Endothelial cell of umbilical vein (primary cell): ENCODE measurements around the gene CYP2A6. TPM values are rescaled to one million over a fixed set of nuclear protein-coding genes. Genes with fewer than 3 reads are reported as not detected.
"Not testable (repeated sequence)": the region's sequence is repeated elsewhere in the genome, so short reads cannot be mapped to it uniquely, and the experiment has no call there.

Experiments
- BruUV-seq: library from RNA; stranded (reverse); fragments of 400-500 nt; replicated peaks from 2 replicates; lab custom pipeline; 2021; lab: Mats Ljungman, UMichigan
- CTCF ChIA-PET: fragments of 300-600, 350-600 bp; sonication (Branson Sonifier 250); formaldehyde crosslinking; loops from one replicate; lab custom pipeline; 2021; ENCODE audit warnings: antibody characterized with exemption, inconsistent platforms; lab: Charles Lee
- POLR2A ChIA-PET: fragments of 300-600, 350-600 bp; sonication (Branson Sonifier 250); formaldehyde crosslinking; loops from one replicate; lab custom pipeline; 2021; ENCODE audit warnings: antibody characterized with exemption, inconsistent platforms; lab: Charles Lee
- DNase-seq: peaks from one replicate; pipeline ENCODE4 v3.0.0-alpha.2; 2011; ENCODE audit warnings: low read depth, low spot score
- FAIRE-seq: peaks from 2 replicates; lab custom pipeline; 2011; peaks lifted over from hg19 to GRCh38; lab: Jason Lieb, UNC
- H2AFZ ChIP-seq: 2 replicates; pipeline ENCODE4 v1.6.0; 2012; ENCODE audit warnings: low read depth, low read length, control low read depth, inconsistent platforms
- H3K27ac ChIP-seq: 2 replicates; pipeline ENCODE4 v1.5.1; 2011; ENCODE audit warnings: low read depth, mild to moderate bottlenecking, control low read depth, low read length, moderate library complexity; ENCODE audit not compliant: insufficient read depth
- H3K27me3 ChIP-seq, 2 experiments: 2 replicates each; pipeline versions ENCODE4 v1.6.0 to v1.6.1; 2011; ENCODE audit warnings: low read length in 2 of 2, mixed read lengths in 1 of 2; ENCODE audit not compliant: control insufficient read depth in 2 of 2, insufficient read depth in 2 of 2
- H3K36me3 ChIP-seq, 2 experiments: 2 replicates in 1 of 2; 3 replicates in 1 of 2; pipeline ENCODE4 v1.5.1; 2011; ENCODE audit warnings: low read length in 2 of 2, mild to moderate bottlenecking in 1 of 2, moderate library complexity in 1 of 2; ENCODE audit not compliant: control insufficient read depth in 2 of 2, insufficient read depth in 2 of 2; ENCODE audit errors: extremely low read depth in 1 of 2
- H3K4me1 ChIP-seq: 3 replicates; pipeline ENCODE4 v1.5.1; 2011; ENCODE audit warnings: mild to moderate bottlenecking, low read length; ENCODE audit not compliant: control insufficient read depth, insufficient read depth; ENCODE audit errors: extremely low read depth
- H3K4me2 ChIP-seq: 2 replicates; pipeline ENCODE4 v1.6.1; 2011; ENCODE audit warnings: low read length, control low read depth, mixed read lengths; ENCODE audit not compliant: insufficient read depth
- H3K4me3 ChIP-seq, 3 experiments: fragments of 200-600 bp in 1 of 3; sonication (generic), shearing (Covaris generic) in 1 of 3; replicated peaks in 1 of 3; 2 replicates each; pipeline ENCODE4 v1.5.1; 2011 to 2016; ENCODE audit warnings: control low read depth in 3 of 3, low read length in 3 of 3, mild to moderate bottlenecking in 2 of 3, inconsistent platforms in 1 of 3, low read depth in 1 of 3, moderate library complexity in 1 of 3; ENCODE audit not compliant: insufficient read depth in 1 of 3
- H3K79me2 ChIP-seq: 2 replicates; pipeline ENCODE4 v1.6.0; 2012; ENCODE audit warnings: low read length, inconsistent platforms; ENCODE audit not compliant: control insufficient read depth, insufficient read depth
- H3K9ac ChIP-seq: replicated peaks from 2 replicates; pipeline ENCODE3; 2011; ENCODE audit warnings: low read length, control low read depth; ENCODE audit not compliant: insufficient read depth; ENCODE audit errors: extremely low read depth
- H3K9me1 ChIP-seq: replicated peaks from 3 replicates; pipeline ENCODE4 v1.6.0; 2011; ENCODE audit warnings: mild to moderate bottlenecking, low read length; ENCODE audit not compliant: control insufficient read depth, insufficient read depth; ENCODE audit errors: extremely low read depth
- H3K9me3 ChIP-seq: replicated peaks from 2 replicates; pipeline ENCODE4 v1.5.1; 2012; ENCODE audit warnings: low read length, inconsistent platforms; ENCODE audit not compliant: control insufficient read depth, insufficient read depth
- H4K20me1 ChIP-seq: replicated peaks from 2 replicates; pipeline ENCODE3; 2011; ENCODE audit warnings: mild to moderate bottlenecking, low read length; ENCODE audit not compliant: control insufficient read depth, insufficient read depth; ENCODE audit errors: extremely low read depth
- EZH2 ChIP-seq: IDR thresholded peaks from 2 replicates; pipeline ENCODE4 v1.6.1; 2012; ENCODE audit warnings: borderline replicate concordance, low read depth, mild to moderate bottlenecking, moderate library complexity, low read length, inconsistent platforms; ENCODE audit not compliant: severe bottlenecking
- FOS ChIP-seq: IDR thresholded peaks from 2 replicates; pipeline ENCODE4 v1.6.1; 2011; ENCODE audit warnings: mild to moderate bottlenecking, low read length, moderate library complexity, borderline replicate concordance; ENCODE audit not compliant: insufficient read depth
- GATA2 ChIP-seq: IDR thresholded peaks from 2 replicates; pipeline ENCODE4 v1.7.0; 2011; ENCODE audit warnings: low read depth, mild to moderate bottlenecking, moderate library complexity, mixed read lengths, low read length; ENCODE audit not compliant: insufficient read length, insufficient read depth
- JUN ChIP-seq: IDR thresholded peaks from 2 replicates; pipeline ENCODE4 v1.6.1; 2011; ENCODE audit warnings: borderline replicate concordance, low read depth; ENCODE audit not compliant: insufficient read length, insufficient read depth
- MYC ChIP-seq: IDR thresholded peaks from one replicate; pipeline ENCODE4 v1.6.1; 2011; ENCODE audit warnings: mild to moderate bottlenecking, low read depth, low read length
- POLR2A ChIP-seq: IDR thresholded peaks from 2 replicates; pipeline ENCODE4 v1.6.1; 2012; ENCODE audit warnings: low read depth, mild to moderate bottlenecking, control low read depth, low read length
- POLR2AphosphoS5 ChIP-seq: IDR thresholded peaks from 2 replicates; pipeline ENCODE4 v1.6.1; 2012; ENCODE audit warnings: low read depth, mild to moderate bottlenecking, control low read depth, low read length, moderate library complexity; ENCODE audit not compliant: insufficient read depth
- dilution Hi-C: fragments of 300-500 bp; cut with MboI; formaldehyde crosslinking; loops from one replicate; pipeline ENCODE4 v1.15.0; 2019; ENCODE audit warnings: low sequenced_read_pairs; ENCODE audit not compliant: extremely low pct_ligation_motif_present
- intact Hi-C: fragments of 100-400 bp; cut with micrococcal nuclease; formaldehyde crosslinking; loops from one replicate; pipeline ENCODE4 v1.10.0; 2022
- polyA plus RNA-seq, 4 experiments: library from polyadenylated mRNA; depleted of rRNA in 3 of 4; stranded (reverse) in 3 of 4; unstranded in 1 of 4; fragments of >200 nt; gene quantifications; 2 replicates each; pipeline versions ENCODE4 v1.2.1 to v1.2.3, GENCODE V29; 2011 to 2012; ENCODE audit warnings: missing spikeins in 1 of 4
- total RNA-seq: library from RNA; stranded (reverse); gene quantifications from 2 replicates; pipeline ENCODE4 v1.2.3, GENCODE V29; 2021
- TF ChIP-seq, protein P1 (sequence below), 2 donors: IDR thresholded peaks; 1 replicate in 1 of 2; 2 replicates in 1 of 2; pipeline ENCODE4 v1.5.1; 2011; ENCODE audit warnings: low read length in 2 of 2, mild to moderate bottlenecking in 2 of 2, moderate library complexity in 2 of 2, control low read depth in 1 of 2, inconsistent platforms in 1 of 2, low read depth in 1 of 2; ENCODE audit not compliant: insufficient read depth in 1 of 2; ENCODE audit errors: extremely low read depth in 1 of 2
- TF ChIP-seq, protein P2 (sequence below): IDR thresholded peaks from 2 replicates; pipeline ENCODE4 v1.6.1; 2011; ENCODE audit not compliant: insufficient read depth, insufficient read length

CYP2A6 gene
- total and polyA plus RNA-seq, 2 donors (not counting 3 experiments of a cell fraction or from before 2014, with no cell fraction given) = not detected

DNA sequence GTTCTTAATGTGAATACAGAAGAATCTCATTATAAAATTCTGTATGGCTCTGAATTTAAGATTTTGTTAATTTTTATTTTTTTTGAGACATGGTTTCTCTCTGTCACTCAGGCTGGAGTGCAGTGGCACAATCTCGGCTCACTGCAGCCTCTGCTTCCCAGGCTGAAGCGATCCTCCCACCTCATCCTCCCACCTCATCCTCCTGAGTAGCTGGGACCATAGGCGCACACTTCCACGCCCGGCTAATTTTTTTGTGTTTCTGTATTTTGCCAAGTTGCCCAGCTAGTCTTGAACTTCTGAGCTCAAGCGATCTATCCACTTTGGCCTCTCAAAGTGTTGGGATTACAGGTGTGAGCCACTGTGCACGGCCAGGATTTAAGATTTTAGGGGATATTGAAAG lies 17.5 kb upstream of the CYP2A6 start:
- Histone ChIP-seq H3K27me3 (peaks cover 0 to 2% of the 10 kb centered on the region in 2 experiments), H3K4me2 (no peak overlapping the region), H3K4me1 (no peaks in the 10 kb centered on the region), H3K9ac (no peak overlapping the region), H3K9me3 (no peaks in the 10 kb centered on the region), H3K4me3 (no peak overlapping the region), H4K20me1 (no peaks in the 10 kb centered on the region), H3K79me2 (no peaks in the 10 kb centered on the region), H3K27ac (no peak overlapping the region), H2AFZ (no peak overlapping the region), H3K9me1 (no peaks in the 10 kb centered on the region), H3K36me3 (no peaks in the 10 kb centered on the region)
- TF ChIP-seq, protein P1, sequence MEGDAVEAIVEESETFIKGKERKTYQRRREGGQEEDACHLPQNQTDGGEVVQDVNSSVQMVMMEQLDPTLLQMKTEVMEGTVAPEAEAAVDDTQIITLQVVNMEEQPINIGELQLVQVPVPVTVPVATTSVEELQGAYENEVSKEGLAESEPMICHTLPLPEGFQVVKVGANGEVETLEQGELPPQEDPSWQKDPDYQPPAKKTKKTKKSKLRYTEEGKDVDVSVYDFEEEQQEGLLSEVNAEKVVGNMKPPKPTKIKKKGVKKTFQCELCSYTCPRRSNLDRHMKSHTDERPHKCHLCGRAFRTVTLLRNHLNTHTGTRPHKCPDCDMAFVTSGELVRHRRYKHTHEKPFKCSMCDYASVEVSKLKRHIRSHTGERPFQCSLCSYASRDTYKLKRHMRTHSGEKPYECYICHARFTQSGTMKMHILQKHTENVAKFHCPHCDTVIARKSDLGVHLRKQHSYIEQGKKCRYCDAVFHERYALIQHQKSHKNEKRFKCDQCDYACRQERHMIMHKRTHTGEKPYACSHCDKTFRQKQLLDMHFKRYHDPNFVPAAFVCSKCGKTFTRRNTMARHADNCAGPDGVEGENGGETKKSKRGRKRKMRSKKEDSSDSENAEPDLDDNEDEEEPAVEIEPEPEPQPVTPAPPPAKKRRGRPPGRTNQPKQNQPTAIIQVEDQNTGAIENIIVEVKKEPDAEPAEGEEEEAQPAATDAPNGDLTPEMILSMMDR (IDR thresholded peaks at IDR 0.05; ENCODE audit: extremely low read depth in 1 of 2, insufficient read depth in 1 of 2, low read depth in 1 of 2, low read length in 2 of 2) = no peak
- TF ChIP-seq POLR2A (no peak), POLR2AphosphoS5 (no peak), MYC (no peak), GATA2 (no peak), FOS (no peak), EZH2 (no peak), JUN (no peak)
- TF ChIP-seq, protein P2, sequence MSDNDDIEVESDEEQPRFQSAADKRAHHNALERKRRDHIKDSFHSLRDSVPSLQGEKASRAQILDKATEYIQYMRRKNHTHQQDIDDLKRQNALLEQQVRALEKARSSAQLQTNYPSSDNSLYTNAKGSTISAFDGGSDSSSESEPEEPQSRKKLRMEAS = no peak
- DNase-seq (no peak), FAIRE-seq (no peak)
- no TSS peak for BruUV-seq
- ChIA-PET CTCF (no interaction called here), POLR2A (no interaction called here)
- intact Hi-C loops = no loop called here
- dilution Hi-C loops = no loop called here

DNA sequence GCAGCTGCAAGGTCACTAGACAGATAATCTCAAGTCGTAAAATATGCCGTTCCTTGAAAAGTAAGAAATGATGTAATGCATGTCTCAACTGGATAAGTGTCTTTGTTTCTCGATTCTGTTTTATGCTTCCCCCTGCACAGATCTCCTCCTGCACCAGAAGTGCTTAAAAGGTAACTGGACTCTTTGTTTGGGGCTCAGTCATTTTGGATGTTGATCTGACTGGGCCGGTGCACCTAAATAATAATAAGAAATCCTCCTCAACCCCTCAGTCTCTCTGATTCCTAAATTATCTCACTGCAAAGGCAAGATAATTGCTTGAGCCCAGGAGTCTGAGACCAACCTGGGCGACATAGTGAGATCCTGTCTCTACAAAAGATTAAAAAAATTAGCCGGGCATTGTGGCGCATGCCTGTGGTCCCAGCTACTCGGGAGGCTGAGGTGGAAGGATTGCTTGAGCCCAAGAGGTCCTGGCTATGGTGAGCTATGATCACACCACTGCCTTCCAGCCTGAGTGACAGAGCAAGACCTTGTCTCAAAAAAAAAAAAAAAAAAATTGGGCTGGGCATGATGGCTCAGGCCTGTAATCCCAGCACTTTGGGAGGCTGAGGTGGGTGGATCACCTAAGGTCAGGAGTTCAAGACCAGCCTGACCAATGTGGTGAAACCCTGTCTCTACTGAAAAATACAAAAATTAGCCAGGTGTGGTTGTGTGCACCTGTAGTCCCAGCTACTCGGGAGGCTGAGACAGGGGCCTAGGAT lies 14.7 kb upstream of the CYP2A6 start:
- H3K4me1 ChIP-seq, POLR2A ChIA-PET, H3K9ac ChIP-seq, H3K4me3 ChIP-seq, H3K9me3 ChIP-seq, H4K20me1 ChIP-seq, dilution Hi-C loops, BruUV-seq, H3K27me3 ChIP-seq, H3K9me1 ChIP-seq, H3K79me2 ChIP-seq, H2AFZ ChIP-seq, H3K4me2 ChIP-seq, DNase-seq, H3K36me3 ChIP-seq, intact Hi-C loops, H3K27ac ChIP-seq: not testable (repeated sequence)
- CTCF ChIA-PET = interaction anchor here (0.6 kb wide), 2 partner anchors 8 to 27 kb away, joined by 3 read pairs; no protein-coding TSS in a partner anchor
- FAIRE-seq = peak; percentile 4
